Trophoblast cell (in vitro differentiated cells and primary cell): ENCODE results near the gene GNL1.
A peak's percentile ranks its signal among the peaks of the same experiment; 100 is the strongest.

Experiments
- DNase-seq, 2 donors: peaks; one replicate each; pipeline ENCODE4 v3.0.0-alpha.2; 2016
- H2AFZ ChIP-seq: 2 replicates; pipeline ENCODE4 v1.6.1; 2013; ENCODE audit warnings: low read length, moderate library complexity, mild to moderate bottlenecking; ENCODE audit not compliant: insufficient read depth, poor library complexity
- H2AK5ac ChIP-seq: 2 replicates; pipeline ENCODE4 v1.6.1; 2013; ENCODE audit warnings: mild to moderate bottlenecking, low read length
- H2BK120ac ChIP-seq: 2 replicates; pipeline ENCODE4 v1.6.1; 2013; ENCODE audit warnings: low read length, mild to moderate bottlenecking, moderate library complexity; ENCODE audit not compliant: insufficient read depth, poor library complexity
- H2BK12ac ChIP-seq: 2 replicates; pipeline ENCODE4 v1.6.1; 2013; ENCODE audit warnings: mild to moderate bottlenecking, low read length, moderate library complexity
- H2BK5ac ChIP-seq: 2 replicates; pipeline ENCODE4 v1.6.1; 2013; ENCODE audit warnings: low read length, low read depth, moderate library complexity, mild to moderate bottlenecking; ENCODE audit not compliant: poor library complexity
- H3K14ac ChIP-seq: 2 replicates; pipeline ENCODE4 v1.6.1; 2013; ENCODE audit warnings: mild to moderate bottlenecking, low read length
- H3K18ac ChIP-seq: 2 replicates; pipeline ENCODE4 v1.6.1; 2013; ENCODE audit warnings: mild to moderate bottlenecking, low read length
- H3K23ac ChIP-seq: 2 replicates; pipeline ENCODE4 v1.6.1; 2013; ENCODE audit warnings: low read length
- H3K27ac ChIP-seq: 2 replicates; pipeline ENCODE4 v1.5.1; 2013; ENCODE audit warnings: low read depth, mild to moderate bottlenecking, inconsistent platforms, low read length, moderate library complexity
- H3K27me3 ChIP-seq: 2 replicates; pipeline ENCODE4 v1.6.1; 2013; ENCODE audit warnings: inconsistent platforms, mild to moderate bottlenecking, low read length, moderate library complexity; ENCODE audit not compliant: insufficient read depth
- H3K36me3 ChIP-seq, 2 experiments: 1 replicate in 1 of 2; 2 replicates in 1 of 2; pipeline ENCODE4 v1.6.1; 2013; ENCODE audit warnings: low read length in 2 of 2, mild to moderate bottlenecking in 2 of 2, moderate library complexity in 1 of 2; ENCODE audit not compliant: insufficient read depth in 2 of 2, control insufficient read depth in 1 of 2
- H3K4ac ChIP-seq: 2 replicates; pipeline ENCODE4 v1.6.1; 2013; ENCODE audit warnings: low read depth, mild to moderate bottlenecking, low read length, moderate library complexity
- H3K4me1 ChIP-seq, 2 experiments: 1 replicate in 1 of 2; 2 replicates in 1 of 2; pipeline ENCODE4 v1.6.1; 2013; ENCODE audit warnings: low read length in 2 of 2, mild to moderate bottlenecking in 2 of 2, moderate library complexity in 1 of 2; ENCODE audit not compliant: insufficient read depth in 2 of 2, control insufficient read depth in 1 of 2
- H3K4me2 ChIP-seq: 2 replicates; pipeline ENCODE4 v1.6.1; 2013; ENCODE audit warnings: inconsistent platforms, mild to moderate bottlenecking, low read length, moderate library complexity
- H3K4me3 ChIP-seq: 2 replicates; pipeline ENCODE4 v1.5.1; 2013; ENCODE audit warnings: mild to moderate bottlenecking, low read depth, low read length, inconsistent platforms
- H3K79me1 ChIP-seq: one replicate; pipeline ENCODE4 v1.6.1; 2013; ENCODE audit warnings: low read length
- H3K79me2 ChIP-seq: 2 replicates; pipeline ENCODE4 v1.6.1; 2013; ENCODE audit warnings: low read length, mild to moderate bottlenecking; ENCODE audit not compliant: control insufficient read depth, insufficient read depth, poor library complexity
- H3K9ac ChIP-seq: 2 replicates; pipeline ENCODE4 v1.6.1; 2013; ENCODE audit warnings: mild to moderate bottlenecking, low read length
- H3K9me3 ChIP-seq: 2 replicates; pipeline ENCODE4 v1.6.1; 2013; ENCODE audit warnings: low read depth, mild to moderate bottlenecking, control low read depth, inconsistent platforms, low read length; ENCODE audit not compliant: insufficient read depth
- H4K12ac ChIP-seq: 2 replicates; pipeline ENCODE4 v1.6.1; 2013; ENCODE audit warnings: low read depth, mild to moderate bottlenecking, low read length, moderate library complexity
- H4K8ac ChIP-seq: 2 replicates; pipeline ENCODE4 v1.6.1; 2013; ENCODE audit warnings: low read depth, mild to moderate bottlenecking, low read length, moderate library complexity
- H4K91ac ChIP-seq: one replicate; pipeline ENCODE4 v1.6.1; 2013; ENCODE audit warnings: low read depth, mild to moderate bottlenecking, low read length, moderate library complexity
- WGBS: extraction: QIAGEN DNeasy Blood & Tissue Kit; methylation state at CpG from one replicate; pipeline ENCODE4 v1.1.7; 2013; ENCODE audit warnings: missing lambda C conversion rate; ENCODE audit not compliant: insufficient read length, insufficient coverage; ENCODE audit errors: extremely low coverage; 5-methylcytosine and 5-hydroxymethylcytosine counted together

Gene GNL1

GRCh38 chr6:30541515-30542403 lies 14.5 kb downstream of the GNL1 start:
- no peak overlapping the region for H2BK5ac ChIP-seq
- no peaks in the 10 kb centered on the region for H3K79me2 ChIP-seq
- no peaks in the 10 kb centered on the region for H3K27me3 ChIP-seq
- no peak overlapping the region for H3K27ac ChIP-seq
- no peaks in the 10 kb centered on the region for H3K79me1 ChIP-seq
- H3K9ac ChIP-seq, result no peak overlapping the region
- peak overlapping the region; percentile 66 for H3K4me2 ChIP-seq
- H3K23ac ChIP-seq, result no peak overlapping the region
- whole genome bisulfite sequencing, result no CpG with 5 or more reads among the region's 23 CpGs
- peak; percentile 89 to 97 for DNase-seq
- H2BK120ac ChIP-seq, result no peak overlapping the region
- no peaks in the 10 kb centered on the region for H3K4me1 ChIP-seq
- no peak overlapping the region for H4K8ac ChIP-seq
- H3K9me3 ChIP-seq, result no peaks in the 10 kb centered on the region
- no peak overlapping the region for H2BK12ac ChIP-seq
- no peak overlapping the region for H2AFZ ChIP-seq
- peaks cover 9 to 12% of the 10 kb centered on the region in 2 experiments for H3K36me3 ChIP-seq
- no peak overlapping the region for H4K12ac ChIP-seq
- H3K18ac ChIP-seq, result no peak overlapping the region
- no peak overlapping the region for H3K4me3 ChIP-seq
- H2AK5ac ChIP-seq, result no peak overlapping the region
- H3K4ac ChIP-seq, result no peak overlapping the region
- H4K91ac ChIP-seq, result no peak overlapping the region
- no peak overlapping the region for H3K14ac ChIP-seq

GRCh38 chr6:30537931-30538330 lies 18.4 kb downstream of the GNL1 start:
- Histone ChIP-seq H2AK5ac (no peak overlapping the region), H2BK120ac (no peak overlapping the region), H3K9ac (no peak overlapping the region), H4K12ac (no peak overlapping the region), H3K9me3 (no peaks in the 10 kb centered on the region), H3K27ac (no peak overlapping the region), H3K4me2 (no peak overlapping the region), H3K27me3 (no peaks in the 10 kb centered on the region), H3K4me1 (no peaks in the 10 kb centered on the region), H2AFZ (no peak overlapping the region), H3K36me3 (no peaks in the 10 kb centered on the region), H3K23ac (no peak overlapping the region), H3K79me2 (no peaks in the 10 kb centered on the region), H3K18ac (no peak overlapping the region), H4K8ac (no peak overlapping the region), H3K4me3 (no peak overlapping the region), H3K14ac (no peak overlapping the region), H2BK5ac (no peak overlapping the region), H4K91ac (no peak overlapping the region), H2BK12ac (no peak overlapping the region), H3K4ac (no peak overlapping the region), H3K79me1 (no peaks in the 10 kb centered on the region)
- no peak for DNase-seq
- WGBS, result no CpG with 5 or more reads among the region's 3 CpGs

GRCh38 chr6:30533460-30534294 lies 22.6 kb downstream of the GNL1 start:
- Histone ChIP-seq H3K14ac (no peak overlapping the region), H4K91ac (no peak overlapping the region), H3K4ac (no peak overlapping the region), H2AK5ac (no peak overlapping the region), H3K23ac (no peak overlapping the region), H3K27ac (no peak overlapping the region), H3K36me3 (no peaks in the 10 kb centered on the region), H4K8ac (no peak overlapping the region), H2BK12ac (no peak overlapping the region), H3K18ac (no peak overlapping the region), H3K79me2 (no peaks in the 10 kb centered on the region), H2BK120ac (no peak overlapping the region), H4K12ac (no peak overlapping the region), H3K9me3 (no peaks in the 10 kb centered on the region), H3K4me2 (no peak overlapping the region), H2BK5ac (no peak overlapping the region), H3K4me1 (no peaks in the 10 kb centered on the region), H3K4me3 (no peak overlapping the region), H3K9ac (no peak overlapping the region), H2AFZ (no peak overlapping the region), H3K79me1 (no peaks in the 10 kb centered on the region), H3K27me3 (no peaks in the 10 kb centered on the region)
- WGBS, result no CpG with 5 or more reads among the region's 15 CpGs
- no peak for DNase-seq

- Histone ChIP-seq H3K4me2 (no peak overlapping the region), H3K27ac (no peak overlapping the region), H2AFZ (no peak overlapping the region), H3K4me3 (no peak overlapping the region), H4K8ac (no peak overlapping the region), H3K9me3 (no peaks in the 10 kb centered on the region), H4K12ac (no peak overlapping the region), H2BK12ac (no peak overlapping the region), H2BK120ac (no peak overlapping the region), H3K27me3 (no peaks in the 10 kb centered on the region), H3K79me2 (no peaks in the 10 kb centered on the region), H2AK5ac (no peak overlapping the region), H3K79me1 (no peaks in the 10 kb centered on the region), H3K9ac (no peak overlapping the region), H4K91ac (no peak overlapping the region), H3K23ac (no peak overlapping the region), H3K4ac (no peak overlapping the region), H3K14ac (no peak overlapping the region), H3K36me3 (no peaks in the 10 kb centered on the region), H2BK5ac (no peak overlapping the region), H3K18ac (no peak overlapping the region), H3K4me1 (no peaks in the 10 kb centered on the region)
- no peak for DNase-seq
- no CpG with 5 or more reads among the region's 2 CpGs for WGBS
Measured at GRCh38 chr6:30530014-30530413, 26.3 kb downstream of the GNL1 start.
